KMS-11 (cell line): ENCODE results near the gene KCTD3.

Experiments used
- H2AFZ ChIP-seq: fragments of 200-600 bp; sonication (generic); 2 replicates; pipeline ENCODE4 v1.6.1; 2016; ENCODE audit warnings: antibody characterized with exemption, mixed run types, low read depth
- H3K27ac ChIP-seq: fragments of 200-600 bp; sonication (generic); 2 replicates; pipeline ENCODE4 v1.6.1; 2016; ENCODE audit warnings: mild to moderate bottlenecking, mixed run types
- H3K27me3 ChIP-seq: fragments of 200-600 bp; sonication (generic); 2 replicates; pipeline ENCODE4 v1.6.1; 2017; ENCODE audit warnings: mild to moderate bottlenecking, low read depth, mixed run types, moderate library complexity; ENCODE audit not compliant: insufficient read depth
- H3K36me3 ChIP-seq: fragments of 200-600 bp; sonication (generic); 2 replicates; pipeline ENCODE4 v1.6.1; 2017; ENCODE audit warnings: mild to moderate bottlenecking, mixed run types; ENCODE audit not compliant: insufficient read depth
- H3K4me1 ChIP-seq: fragments of 200-600 bp; sonication (generic); 2 replicates; pipeline ENCODE4 v1.6.1; 2016; ENCODE audit warnings: mild to moderate bottlenecking, low read depth, mixed run types; ENCODE audit not compliant: poor library complexity, severe bottlenecking
- H3K4me2 ChIP-seq: fragments of 200-600 bp; sonication (generic); 2 replicates; pipeline ENCODE4 v1.7.0; 2016; ENCODE audit warnings: mild to moderate bottlenecking, mixed run types
- H3K4me3 ChIP-seq: fragments of 200-600 bp; sonication (generic); IDR thresholded peaks from 2 replicates; pipeline ENCODE4 v1.6.1; 2017; ENCODE audit warnings: low read depth, low read length, mixed read lengths; ENCODE audit not compliant: insufficient read depth
- H3K79me2 ChIP-seq: fragments of 200-600 bp; sonication (generic); 2 replicates; pipeline ENCODE4 v1.6.1; 2016; ENCODE audit warnings: low read depth, mixed run types; ENCODE audit not compliant: insufficient read depth
- H3K9ac ChIP-seq: fragments of 200-600 bp; sonication (generic); 2 replicates; pipeline ENCODE4 v1.6.1; 2016; ENCODE audit warnings: mild to moderate bottlenecking, mixed run types
- H4K20me1 ChIP-seq: fragments of 200-600 bp; sonication (generic); 2 replicates; pipeline ENCODE4 v1.6.1; 2016; ENCODE audit warnings: mild to moderate bottlenecking, mixed run types; ENCODE audit not compliant: insufficient read depth
- CTCF ChIP-seq: fragments of 200-600 bp; sonication (generic); conservative IDR thresholded peaks from 2 replicates; pipeline ENCODE4 v1.6.1; 2017; ENCODE audit warnings: low read depth, mild to moderate bottlenecking, antibody characterized with exemption, low read length, moderate library complexity, mixed read lengths

KCTD3 gene

DNA sequence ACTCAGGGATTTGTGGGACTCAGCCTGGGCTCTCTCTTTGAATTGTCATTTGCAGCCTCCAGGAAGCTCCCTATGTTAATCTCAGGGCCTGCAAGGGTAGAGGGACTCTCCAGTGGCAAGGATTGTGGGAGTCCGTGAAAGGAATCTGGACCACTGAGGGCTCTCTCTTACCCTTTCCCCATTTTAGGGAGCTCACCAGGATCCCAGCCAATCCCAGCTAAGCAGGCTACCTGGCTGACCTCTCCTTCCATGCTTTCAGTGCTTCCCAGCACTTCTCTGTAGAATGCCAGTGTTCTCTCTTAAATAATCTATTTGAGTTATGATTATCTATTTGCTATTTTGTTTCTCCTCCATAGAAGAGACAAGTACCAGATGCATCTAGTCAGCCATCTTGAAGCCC lies 9.6 kb upstream of the KCTD3 start:
- Histone ChIP-seq H3K9ac (no peak overlapping the region), H4K20me1 (no peaks in the 10 kb centered on the region), H3K79me2 (no peaks in the 10 kb centered on the region), H3K4me3 (no peak overlapping the region), H3K4me1 (no peaks in the 10 kb centered on the region), H3K27me3 (no peaks in the 10 kb centered on the region), H3K36me3 (no peaks in the 10 kb centered on the region), H2AFZ (no peak overlapping the region), H3K27ac (no peak overlapping the region), H3K4me2 (no peak overlapping the region)
- TF ChIP-seq CTCF, result no peak

DNA sequence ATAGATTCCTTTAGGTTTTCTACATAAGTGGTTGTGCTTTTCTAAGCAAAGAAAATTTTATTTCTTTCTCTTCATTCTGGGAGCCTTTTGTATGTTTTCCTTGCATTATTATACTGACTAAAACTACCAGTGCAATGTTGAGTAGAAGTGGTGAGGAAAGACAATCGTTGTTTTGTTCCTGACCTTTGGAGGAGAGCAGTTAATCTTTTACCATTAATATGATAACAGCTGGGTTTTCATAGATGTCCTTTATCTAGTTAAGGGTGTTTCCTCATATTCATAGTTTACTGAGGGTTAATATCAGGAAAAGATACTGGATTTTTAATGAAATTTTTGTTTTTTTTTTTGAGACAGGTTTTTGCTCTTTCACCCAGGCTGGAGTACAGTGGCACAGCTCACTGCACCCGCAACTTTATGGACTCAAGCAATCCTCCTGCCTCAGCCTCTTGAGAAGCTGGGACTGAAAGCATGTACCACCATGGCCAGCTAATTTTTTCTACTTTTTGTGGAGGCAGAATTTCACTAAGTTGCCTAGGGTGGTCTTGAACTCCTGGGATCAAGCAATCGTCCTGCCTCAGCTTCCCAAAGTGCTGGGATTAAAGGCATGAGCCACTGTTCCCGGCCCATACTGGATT lies 9.0 kb upstream of the KCTD3 start:
- Histone ChIP-seq H3K9ac (no peak overlapping the region), H3K27ac (no peak overlapping the region), H3K27me3 (no peaks in the 10 kb centered on the region), H4K20me1 (no peaks in the 10 kb centered on the region), H3K79me2 (no peaks in the 10 kb centered on the region), H2AFZ (no peak overlapping the region), H3K36me3 (no peaks in the 10 kb centered on the region), H3K4me1 (no peaks in the 10 kb centered on the region), H3K4me2 (no peak overlapping the region), H3K4me3 (no peak overlapping the region)
- no peak for TF ChIP-seq CTCF

- peak overlapping the region; percentile 94 for H3K9ac ChIP-seq
- H3K79me2 ChIP-seq, result peaks cover 57% of the 10 kb centered on the region
- H3K4me3 ChIP-seq, result peak overlapping the region; percentile 89
- no peaks in the 10 kb centered on the region for H3K36me3 ChIP-seq
- peak overlapping the region; percentile 95 for H3K4me2 ChIP-seq
- peaks cover 17% of the 10 kb centered on the region; the same call in 1 of the 2 replicates for H4K20me1 ChIP-seq
- TF ChIP-seq CTCF, result no peak
- H3K27ac ChIP-seq, result peak overlapping the region; percentile 92
- peaks cover 46% of the 10 kb centered on the region for H3K4me1 ChIP-seq
- H2AFZ ChIP-seq, result peak overlapping the region; percentile 98
- no peaks in the 10 kb centered on the region for H3K27me3 ChIP-seq
Observed at GRCh38 chr1:215567491-215568298, 591 bp downstream of the KCTD3 start.

- Histone ChIP-seq H3K4me3 (peak overlapping the region; percentile 89), H3K36me3 (no peaks in the 10 kb centered on the region), H3K27ac (peak overlapping the region; percentile 92), H3K4me1 (peaks cover 46% of the 10 kb centered on the region), H3K27me3 (no peaks in the 10 kb centered on the region), H4K20me1 (peaks cover 17% of the 10 kb centered on the region; the same call in 1 of the 2 replicates), H3K9ac (peak overlapping the region; percentile 94), H2AFZ (peak overlapping the region; percentile 98), H3K79me2 (peaks cover 63% of the 10 kb centered on the region), H3K4me2 (peak overlapping the region; percentile 95)
- TF ChIP-seq CTCF, result no peak
Observed at GRCh38 chr1:215568299-215568692, 1.2 kb downstream of the KCTD3 start.
